Measurements from ENCODE around the gene TMEM150B. TPM values are rescaled to one million over a fixed set of nuclear protein-coding genes. Genes with fewer than 3 reads are reported as not detected.

TMEM150B gene
- total RNA-seq, 4 donors from 2014 or later: 1.3 TPM; not detected in 3

- H3K4me1 ChIP-seq: peaks cover 11 to 16% of the 10 kb centered on the region in 2 donors
- H3K4me3 ChIP-seq (replicated peaks in 1 of 3): peak overlapping the region in 1 of 3 donors; percentile 23
- intact Hi-C loops (cut with DNase I): no loop called here
- peaks cover 25% of the 10 kb centered on the region for H3K27me3 ChIP-seq
- no peaks in the 10 kb centered on the region for H3K9me3 ChIP-seq
- H3K36me3 ChIP-seq: no peaks in the 10 kb centered on the region
- TF ChIP-seq POLR2A (IDR thresholded peaks at IDR 0.05) (no peak), CTCF (IDR thresholded peaks at IDR 0.05) (no peak)
- no peak overlapping the region for H3K27ac ChIP-seq
- 2 to 5% methylated on average over 14 to 51 of the region's 72 CpGs for WGBS, 2 donors
- peak; percentile 29 to 31 for DNase-seq
Measured at GRCh38 chr19:55353803-55354697, 28.9 kb upstream of the TMEM150B start.

DNA sequence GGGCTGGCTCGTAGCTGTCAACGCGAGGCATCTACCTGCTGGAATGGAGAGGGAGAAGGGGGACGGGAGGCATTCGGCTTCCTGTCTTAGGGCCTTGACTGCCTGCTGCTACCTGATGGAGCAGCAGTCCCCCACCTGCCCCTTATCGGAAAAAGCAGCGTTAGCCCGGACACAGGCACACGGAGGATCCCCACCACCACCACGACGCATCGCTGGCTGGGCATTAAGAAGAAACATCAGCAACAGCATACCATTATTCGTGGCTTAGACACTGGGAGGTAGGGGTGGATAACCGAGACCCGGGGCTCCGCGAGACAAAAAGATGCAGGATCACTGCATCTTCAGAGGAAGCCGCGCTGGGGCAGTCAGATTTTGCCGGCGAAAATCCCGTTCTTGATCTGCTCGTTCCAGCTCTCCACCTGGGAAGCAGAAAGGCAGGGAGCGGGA lies 28.2 kb upstream of the TMEM150B start:
- DNase-seq: no peak
- 3% methylated on average over 23 to 24 of the region's 24 CpGs for WGBS, 2 donors
- H3K4me3 ChIP-seq (replicated peaks in 1 of 3): peak overlapping the region in 1 of 3 donors; percentile 23

DNA sequence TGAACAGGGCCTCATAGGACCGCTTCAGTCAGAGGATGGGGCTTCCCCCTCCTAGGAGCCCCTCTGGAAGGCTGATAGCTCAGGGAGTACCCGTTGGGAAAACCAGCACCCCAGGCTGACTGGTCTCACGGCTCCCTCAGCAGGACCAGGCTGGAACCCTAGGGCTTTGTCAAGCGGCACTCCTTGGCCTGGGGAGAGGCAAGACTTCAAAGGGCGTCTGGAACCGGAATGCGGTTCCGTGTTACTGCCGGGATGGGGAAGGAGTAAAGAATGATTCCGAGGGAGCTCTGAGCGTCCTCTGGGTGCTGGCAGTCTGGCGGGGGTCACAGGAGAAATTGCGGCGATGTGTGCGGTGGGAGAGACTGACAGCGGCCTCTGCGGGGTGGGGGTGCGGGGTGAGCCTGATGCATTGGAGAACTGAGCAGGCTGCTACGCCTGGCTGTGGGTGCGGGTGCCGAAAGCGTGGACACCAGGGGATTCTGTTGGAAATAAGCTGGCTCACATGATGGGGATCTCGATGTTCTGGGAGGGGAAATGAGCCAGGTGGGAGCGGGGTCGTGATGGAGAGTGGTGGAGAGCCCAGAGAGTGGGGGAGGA lies 27.5 kb upstream of the TMEM150B start:
- 56 to 68% methylated on average over 22 to 25 of the region's 25 CpGs for WGBS, 2 donors
- Histone ChIP-seq H3K36me3 (no peaks in the 10 kb centered on the region), H3K4me3 (replicated peaks in 1 of 3) (no peak overlapping the region), H3K9me3 (no peaks in the 10 kb centered on the region), H3K27me3 (peaks cover 25% of the 10 kb centered on the region), H3K4me1 (peaks cover 11 to 16% of the 10 kb centered on the region in 2 donors), H3K27ac (no peak overlapping the region)
- intact Hi-C loops (cut with DNase I): no loop called here
- TF ChIP-seq POLR2A (IDR thresholded peaks at IDR 0.05) (no peak), CTCF (IDR thresholded peaks at IDR 0.05) (no peak)
- no peak for DNase-seq

More for the DNA sequence above, 28.2 kb upstream of the TMEM150B start:
- no peak overlapping the region for H3K27ac ChIP-seq
- H3K27me3 ChIP-seq: peaks cover 25% of the 10 kb centered on the region
- H3K4me1 ChIP-seq: peaks cover 11 to 16% of the 10 kb centered on the region in 2 donors
- H3K9me3 ChIP-seq: no peaks in the 10 kb centered on the region
- intact Hi-C loops (cut with DNase I): no loop called here
- no peaks in the 10 kb centered on the region for H3K36me3 ChIP-seq
- TF ChIP-seq POLR2A (IDR thresholded peaks at IDR 0.05): no peak
- no peak for TF ChIP-seq CTCF (IDR thresholded peaks at IDR 0.05)

- no peak for DNase-seq
- Histone ChIP-seq H3K4me3 (replicated peaks in 1 of 3) (no peak overlapping the region), H3K9me3 (no peaks in the 10 kb centered on the region), H3K36me3 (no peaks in the 10 kb centered on the region), H3K27ac (no peak overlapping the region), H3K27me3 (peaks cover 25% of the 10 kb centered on the region), H3K4me1 (peaks cover 11 to 16% of the 10 kb centered on the region in 2 donors)
- 54 to 71% methylated on average over 1 to 6 of the region's 6 CpGs for WGBS, 2 donors
- intact Hi-C loops (cut with DNase I): no loop called here
- TF ChIP-seq CTCF (IDR thresholded peaks at IDR 0.05) (no peak), POLR2A (IDR thresholded peaks at IDR 0.05) (no peak)
Measured at GRCh38 chr19:55352040-55352439, 26.9 kb upstream of the TMEM150B start.
